Measurements from ENCODE around the gene RASA1. TPM values are rescaled to one million over a fixed set of nuclear protein-coding genes. Genes with fewer than 3 reads are reported as not detected.

RASA1 gene
- total RNA-seq, 1 experiment from 2014 or later = 29.6 TPM

DNA sequence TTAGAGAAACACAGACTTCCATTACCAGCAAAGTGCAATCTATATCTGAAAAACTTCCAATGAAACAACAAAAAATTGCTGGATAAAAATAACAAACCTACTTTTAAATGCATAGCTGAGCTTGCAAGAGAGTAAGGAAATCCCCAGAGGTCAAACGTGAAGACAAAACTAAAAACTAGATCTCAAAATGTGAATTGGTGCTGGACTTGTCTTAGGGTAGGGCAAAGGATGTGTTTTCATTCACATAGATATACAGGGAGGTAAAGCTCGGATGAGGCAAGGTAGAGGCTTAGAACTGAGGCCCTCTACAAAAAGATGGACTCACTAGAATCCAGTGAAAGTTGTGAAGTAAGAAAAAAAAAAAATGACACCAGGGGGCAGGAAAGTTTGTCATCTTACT is 13.6 kb upstream of the RASA1 start:
- H3T11ph ChIP-seq (ENCODE audit: low read length) = no peak overlapping the region
- no peak for DNase-seq
- no peaks in the 10 kb centered on the region for H3K4me1 Mint-ChIP-seq
- H2BK12ac ChIP-seq (ENCODE audit: insufficient read length, low read depth, low read length) = no peak overlapping the region
- H2BK20ac ChIP-seq (ENCODE audit: low read depth, low read length, poor library complexity, severe bottlenecking) = no peak overlapping the region
- no peak overlapping the region for H3K4me3 Mint-ChIP-seq
- H2AK5ac ChIP-seq (ENCODE audit: insufficient read length, low read length) = no peak overlapping the region
- no peak overlapping the region for H3K27ac Mint-ChIP-seq
- H3K79me1 ChIP-seq (ENCODE audit: insufficient read depth, low read depth, low read length, poor library complexity, severe bottlenecking) = no peaks in the 10 kb centered on the region
- no peaks in the 10 kb centered on the region for H3K79me2 ChIP-seq (ENCODE audit: insufficient read depth, low read length)
- H4K8ac ChIP-seq (replicated peaks; ENCODE audit: insufficient read length, low read depth, low read length) = no peak overlapping the region
- TF ChIP-seq, protein P1, sequence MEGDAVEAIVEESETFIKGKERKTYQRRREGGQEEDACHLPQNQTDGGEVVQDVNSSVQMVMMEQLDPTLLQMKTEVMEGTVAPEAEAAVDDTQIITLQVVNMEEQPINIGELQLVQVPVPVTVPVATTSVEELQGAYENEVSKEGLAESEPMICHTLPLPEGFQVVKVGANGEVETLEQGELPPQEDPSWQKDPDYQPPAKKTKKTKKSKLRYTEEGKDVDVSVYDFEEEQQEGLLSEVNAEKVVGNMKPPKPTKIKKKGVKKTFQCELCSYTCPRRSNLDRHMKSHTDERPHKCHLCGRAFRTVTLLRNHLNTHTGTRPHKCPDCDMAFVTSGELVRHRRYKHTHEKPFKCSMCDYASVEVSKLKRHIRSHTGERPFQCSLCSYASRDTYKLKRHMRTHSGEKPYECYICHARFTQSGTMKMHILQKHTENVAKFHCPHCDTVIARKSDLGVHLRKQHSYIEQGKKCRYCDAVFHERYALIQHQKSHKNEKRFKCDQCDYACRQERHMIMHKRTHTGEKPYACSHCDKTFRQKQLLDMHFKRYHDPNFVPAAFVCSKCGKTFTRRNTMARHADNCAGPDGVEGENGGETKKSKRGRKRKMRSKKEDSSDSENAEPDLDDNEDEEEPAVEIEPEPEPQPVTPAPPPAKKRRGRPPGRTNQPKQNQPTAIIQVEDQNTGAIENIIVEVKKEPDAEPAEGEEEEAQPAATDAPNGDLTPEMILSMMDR (conservative IDR thresholded peaks at IDR 0.05) = no peak
- H3K18ac ChIP-seq (ENCODE audit: insufficient read length, low read depth, low read length) = no peak overlapping the region
- H3K9me3 Mint-ChIP-seq = peaks cover 0 to 2% of the 10 kb centered on the region in 2 experiments; a peak in 1 of 5 replicates
- H3K36me3 Mint-ChIP-seq (ENCODE audit: insufficient read depth in 1 of 3, low read depth in 3 of 3) = peaks cover 0 to 1% (median 0%) of the 10 kb centered on the region in 3 experiments; a peak in 2 of 7 replicates
- H4K5ac ChIP-seq (ENCODE audit: insufficient read length, low read depth, low read length) = no peak overlapping the region
- no peaks in the 10 kb centered on the region for H4K20me1 ChIP-seq (ENCODE audit: control insufficient read depth, insufficient read depth, insufficient read length)
- H3K27me3 ChIP-seq (ENCODE audit: insufficient read depth, low read length) = no peaks in the 10 kb centered on the region
- H2AFZ ChIP-seq (ENCODE audit: low read length) = no peak overlapping the region
- H3K14ac ChIP-seq (ENCODE audit: insufficient read depth, low read length) = no peak overlapping the region
- WGBS (ENCODE audit: extremely low coverage, insufficient read length, low lambda C conversion rate) = no CpG with 5 or more reads among the region's 2 CpGs
- H3K56ac ChIP-seq (ENCODE audit: insufficient read length, low read depth, low read length) = no peak overlapping the region
- no peak overlapping the region for H2BK15ac ChIP-seq (ENCODE audit: low read depth, low read length)
- no peak overlapping the region for H3K4me2 ChIP-seq (ENCODE audit: insufficient read depth, insufficient read length, low read length)
- no peaks in the 10 kb centered on the region for H3K27me3 Mint-ChIP-seq (ENCODE audit: low read depth)
- H2BK5ac ChIP-seq (ENCODE audit: insufficient read length, low read length) = no peak overlapping the region
- H3K4ac ChIP-seq (ENCODE audit: low read depth, low read length) = no peak overlapping the region
- no peaks in the 10 kb centered on the region for H3K23me2 ChIP-seq (ENCODE audit: insufficient read length, low read depth, low read length, poor library complexity, severe bottlenecking)
- H3K27ac ChIP-seq (ENCODE audit: insufficient read length, low read depth, low read length) = no peak overlapping the region
- no peak overlapping the region for H3K23ac ChIP-seq (ENCODE audit: insufficient read length, low read depth, low read length)
- no peak overlapping the region for H3K9ac ChIP-seq (ENCODE audit: extremely low read depth, insufficient read length, low read length)
- no peak overlapping the region for H2BK120ac ChIP-seq (ENCODE audit: low read depth, low read length, poor library complexity, severe bottlenecking)
- no peaks in the 10 kb centered on the region for H3K4me1 ChIP-seq (ENCODE audit: insufficient read depth, low read length)
- no peaks in the 10 kb centered on the region for H3K9me3 ChIP-seq (ENCODE audit: control insufficient read depth, low read depth, low read length)
- no peak overlapping the region for H4K91ac ChIP-seq (ENCODE audit: insufficient read length, low read depth, low read length)

All from H9 (cell line).